ENCODE results near the gene ATP5F1E. TPM values are rescaled to one million over a fixed set of nuclear protein-coding genes. Genes with fewer than 3 reads are reported as not detected.

ATP5F1E gene
- total and polyA plus RNA-seq, 2 of the 4 experiments (the other 2 are of a cell fraction), result 3.8 to 34.5 TPM

DNA sequence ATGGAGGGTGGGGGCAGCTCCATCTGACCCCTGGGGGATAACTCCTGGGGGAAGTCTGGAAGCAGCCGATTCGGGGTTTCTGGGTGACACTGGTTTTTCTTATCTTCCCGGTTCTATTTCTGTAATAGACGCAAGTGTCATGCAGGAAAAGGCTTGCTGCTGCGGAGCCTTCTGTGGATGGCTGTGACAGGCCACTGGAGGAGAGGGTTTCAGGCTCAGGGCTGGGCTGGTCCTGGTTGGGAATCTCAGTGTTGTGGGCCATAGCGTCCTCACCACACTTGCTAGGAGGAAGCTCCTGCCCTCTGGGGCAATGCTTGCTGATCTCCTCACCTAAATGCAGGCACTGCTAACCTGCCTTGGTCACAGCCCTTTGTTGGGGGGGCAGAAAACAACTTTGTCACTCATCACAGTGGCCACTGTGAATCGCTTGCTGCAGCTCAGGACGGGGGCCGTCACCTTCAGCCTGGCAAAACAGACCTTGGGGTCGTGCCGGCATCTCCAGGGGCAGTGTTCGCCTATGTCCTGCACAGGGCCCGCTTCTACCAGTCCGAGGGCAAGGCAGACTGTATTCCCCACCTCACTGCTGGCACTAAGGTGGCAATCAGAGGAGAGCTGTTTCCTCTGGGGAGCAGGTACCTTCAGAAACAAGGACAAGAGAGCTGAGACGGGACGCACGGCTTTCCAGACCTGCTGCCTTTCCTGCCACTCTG is 17.3 kb downstream of the ATP5F1E start:
- peak overlapping the region; percentile 65 for H3K23ac ChIP-seq (ENCODE audit: low read depth, low read length)
- H3K4me1 ChIP-seq (ENCODE audit: control insufficient read depth, insufficient read depth, low read length), result peaks cover 19% of the 10 kb centered on the region
- no peak overlapping the region for H3K27ac ChIP-seq (ENCODE audit: insufficient read depth, low read length)
- H3K4ac ChIP-seq (ENCODE audit: low read depth, low read length), result peak overlapping the region; percentile 55; the same call in 1 of the 2 replicates
- H3K79me1 ChIP-seq (ENCODE audit: low read depth in 1 of 2, low read length in 2 of 2), result peaks cover 0 to 4% of the 10 kb centered on the region in 2 experiments; a peak in 1 of 4 replicates
- no TSS peak for BruUV-seq (replicated peaks)
- H3K36me3 ChIP-seq (ENCODE audit: control insufficient read depth, insufficient read depth, low read length), result no peaks in the 10 kb centered on the region
- 92% methylated on average over 9 of the region's 17 CpGs; no CpG with 5 or more reads in 1 of the 2 experiments for WGBS, 2 experiments (ENCODE audit: extremely low coverage in 2 of 2, insufficient read length in 1 of 2)
- no peak overlapping the region for H2BK5ac ChIP-seq (ENCODE audit: low read depth, low read length, poor library complexity, severe bottlenecking)
- in situ Hi-C loops (cut with MboI; ENCODE audit: low sequenced_read_pairs) (no loop called here), intact Hi-C loops (cut with micrococcal nuclease) (no loop called here), dilution Hi-C loops (cut with HindIII; ENCODE audit: low sequenced_read_pairs, unreplicated experiment) (no loop called here)
- no peak overlapping the region for H3K18ac ChIP-seq (ENCODE audit: low read depth, low read length)
- ChIA-PET POLR2A (ENCODE audit: unreplicated experiment) (no interaction called here), CTCF (no interaction called here)
- TF ChIP-seq, protein P1, sequence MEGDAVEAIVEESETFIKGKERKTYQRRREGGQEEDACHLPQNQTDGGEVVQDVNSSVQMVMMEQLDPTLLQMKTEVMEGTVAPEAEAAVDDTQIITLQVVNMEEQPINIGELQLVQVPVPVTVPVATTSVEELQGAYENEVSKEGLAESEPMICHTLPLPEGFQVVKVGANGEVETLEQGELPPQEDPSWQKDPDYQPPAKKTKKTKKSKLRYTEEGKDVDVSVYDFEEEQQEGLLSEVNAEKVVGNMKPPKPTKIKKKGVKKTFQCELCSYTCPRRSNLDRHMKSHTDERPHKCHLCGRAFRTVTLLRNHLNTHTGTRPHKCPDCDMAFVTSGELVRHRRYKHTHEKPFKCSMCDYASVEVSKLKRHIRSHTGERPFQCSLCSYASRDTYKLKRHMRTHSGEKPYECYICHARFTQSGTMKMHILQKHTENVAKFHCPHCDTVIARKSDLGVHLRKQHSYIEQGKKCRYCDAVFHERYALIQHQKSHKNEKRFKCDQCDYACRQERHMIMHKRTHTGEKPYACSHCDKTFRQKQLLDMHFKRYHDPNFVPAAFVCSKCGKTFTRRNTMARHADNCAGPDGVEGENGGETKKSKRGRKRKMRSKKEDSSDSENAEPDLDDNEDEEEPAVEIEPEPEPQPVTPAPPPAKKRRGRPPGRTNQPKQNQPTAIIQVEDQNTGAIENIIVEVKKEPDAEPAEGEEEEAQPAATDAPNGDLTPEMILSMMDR (conservative IDR thresholded peaks at IDR 0.05; ENCODE audit: low read depth, low read length), result no peak
- no peak for TF ChIP-seq NFE2L2 (IDR thresholded peaks at IDR 0.05; ENCODE audit: low read depth, low read length)
- no peaks in the 10 kb centered on the region for H3K9me3 ChIP-seq (ENCODE audit: control insufficient read depth, insufficient read depth, low read length)
- DNase-seq (no peak), ATAC-seq (ENCODE audit: low read depth) (no peak; the same call in 1 of the 2 replicates)
- no peak overlapping the region for H3K4me2 ChIP-seq (ENCODE audit: low read depth, low read length)
- H2BK15ac ChIP-seq (ENCODE audit: low read depth, low read length), result peak overlapping the region; percentile 76; the same call in 1 of the 3 replicates
- H2AFZ ChIP-seq (replicated peaks; ENCODE audit: low read length, poor library complexity), result peak overlapping the region; percentile 33
- H4K20me1 ChIP-seq (ENCODE audit: insufficient read depth, low read length), result no peaks in the 10 kb centered on the region
- H3K4me3 ChIP-seq (ENCODE audit: insufficient read depth, low read depth, low read length), result no peak overlapping the region
- H2AK9ac ChIP-seq (replicated peaks; ENCODE audit: low read depth, low read length, poor library complexity), result peak overlapping the region; percentile 59
- peak overlapping the region; percentile 70; the same call in 1 of the 2 replicates for H2AK5ac ChIP-seq (ENCODE audit: low read depth, low read length)
- no peak overlapping the region for H3K56ac ChIP-seq (ENCODE audit: extremely low read depth, insufficient read depth, low read length)
- peaks cover 19% of the 10 kb centered on the region for H3K9me1 ChIP-seq (ENCODE audit: insufficient read depth, low read length)
- peak overlapping the region in 1 of 2 experiments; percentile 75; a peak in 1 of 4 replicates for H4K8ac ChIP-seq (ENCODE audit: low read depth in 2 of 2, low read length in 2 of 2)
- H3K27me3 ChIP-seq (ENCODE audit: control insufficient read depth, insufficient read depth, low read length), result no peaks in the 10 kb centered on the region
- peak overlapping the region; percentile 36 for H3K14ac ChIP-seq (replicated peaks; ENCODE audit: low read depth, low read length)
- H4K5ac ChIP-seq (ENCODE audit: low read depth, low read length), result no peak overlapping the region
- peak overlapping the region; percentile 37; the same call in 1 of the 2 replicates for H2BK20ac ChIP-seq (ENCODE audit: low read depth, low read length)
- H2BK120ac ChIP-seq (ENCODE audit: low read depth, low read length), result peak overlapping the region; percentile 38
- peak overlapping the region; percentile 25; the same call in 1 of the 2 replicates for H4K91ac ChIP-seq (ENCODE audit: insufficient read depth, low read depth, low read length)
- H3K9ac ChIP-seq (ENCODE audit: low read depth, low read length), result no peak overlapping the region
